Adipose tissue (tissue), 3 donors: ENCODE measurements around the gene RRAS. TPM values are rescaled to one million over a fixed set of nuclear protein-coding genes. Genes with fewer than 3 reads are reported as not detected.
A peak's percentile ranks its signal among the peaks of the same experiment; 100 is the strongest.

ENCODE experiments used
- H3K27ac ChIP-seq: one replicate; pipeline ENCODE4 v1.5.1; 2013; ENCODE audit warnings: low read depth, low read length
- WGBS, 3 donors: extraction: QIAGEN DNeasy Blood & Tissue Kit; methylation state at CpG; one replicate each; pipeline ENCODE4 v1.1.7; 2013; 5-methylcytosine and 5-hydroxymethylcytosine counted together
- polyA plus RNA-seq, 3 donors: library from polyadenylated mRNA; stranded (reverse); fragments of 200-250 nt; gene quantifications; one replicate each; pipeline ENCODE4 v1.2.3, GENCODE V29; 2013
- donor health status: healthy with polysubstance abuse.
- donor health status: Bipolar disorder and iron deficiency.
- donor health status: healthy.

Gene RRAS
- polyA plus RNA-seq, 3 donors, result 31.9 to 302 (median 198) TPM

DNA sequence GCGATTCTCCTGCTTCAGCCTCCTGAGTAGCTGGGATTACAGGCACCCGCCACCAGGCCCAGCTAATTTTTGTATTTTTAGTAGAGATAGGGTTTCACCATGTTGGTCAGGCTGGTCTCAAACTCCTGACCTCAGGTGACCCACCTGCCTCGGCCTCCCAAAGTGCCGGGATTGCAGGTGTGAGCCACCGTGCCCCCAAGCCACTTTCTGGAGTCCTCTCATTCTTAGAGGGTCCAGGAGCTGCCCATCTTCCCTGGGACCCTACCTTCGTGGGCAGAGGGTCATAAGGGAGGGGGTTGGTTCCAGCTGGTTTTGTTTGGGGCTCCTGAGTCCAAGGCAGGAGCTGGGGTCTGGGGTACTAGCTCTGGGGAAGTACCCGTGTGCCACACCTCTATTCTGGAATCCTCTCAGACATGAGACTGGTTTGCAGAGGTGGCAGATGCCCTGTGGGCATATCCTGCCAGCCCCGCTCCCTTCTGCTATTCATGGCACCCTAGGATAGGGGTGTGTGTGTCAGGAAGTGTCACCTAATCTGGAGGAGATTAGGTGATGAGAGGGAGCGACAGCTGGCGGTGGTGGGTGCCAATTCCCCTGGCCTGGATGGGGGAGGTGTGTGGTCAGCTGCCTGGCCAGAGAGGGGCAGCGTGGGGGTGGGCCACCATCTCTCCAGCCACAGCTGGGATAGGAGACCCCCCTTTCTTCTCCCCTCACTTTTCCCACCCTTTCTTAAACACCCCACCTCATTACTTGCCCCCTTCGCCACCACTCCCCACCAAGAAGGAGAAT is 39.2 kb upstream of the RRAS start:
- WGBS, 3 donors, result 49 to 66% (median 66%) methylated on average over 11 to 12 of the region's 12 CpGs
- H3K27ac ChIP-seq, result no peak overlapping the region

DNA sequence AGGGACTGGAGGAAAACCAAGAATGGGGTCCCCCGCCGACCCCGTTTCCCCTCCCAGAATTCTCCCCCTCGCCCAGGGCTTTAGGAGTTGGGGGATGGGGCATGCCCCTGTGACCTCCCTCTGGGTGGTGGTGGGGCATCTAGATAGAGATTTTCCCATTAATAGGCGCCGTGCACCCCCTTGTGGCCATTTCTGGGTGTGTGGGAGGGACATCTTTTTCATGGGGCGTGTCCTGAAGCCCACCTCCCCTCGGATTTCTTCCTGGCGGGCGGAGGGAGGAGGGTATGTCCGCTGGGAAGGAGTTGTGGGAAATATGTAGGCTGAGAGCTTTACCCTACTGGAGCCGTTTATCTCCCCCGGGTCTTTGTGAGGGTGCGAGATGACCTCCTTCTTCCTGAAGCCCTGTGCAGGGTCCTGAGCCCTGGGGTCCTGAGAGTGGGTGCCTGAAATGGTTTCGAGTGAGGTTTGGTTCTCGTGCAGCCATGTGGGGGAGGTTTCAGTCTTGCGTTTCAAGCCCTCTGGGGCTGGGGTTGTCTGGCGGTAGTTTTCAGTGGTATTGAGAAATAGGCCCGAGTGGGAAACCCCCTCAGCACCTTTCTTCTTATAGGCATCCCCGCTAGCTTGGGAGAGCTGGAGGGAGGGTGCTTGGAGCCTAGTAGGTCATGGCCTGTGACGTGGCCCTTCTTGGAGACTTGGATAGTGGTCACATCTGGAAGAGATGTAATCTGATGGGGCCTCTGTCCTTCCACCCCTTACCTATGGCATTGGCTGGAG is 38.1 kb upstream of the RRAS start:
- WGBS, 3 donors, result 2 to 4% (median 2%) methylated on average over 21 of the region's 21 CpGs
- H3K27ac ChIP-seq, result peak overlapping the region; percentile 36

DNA sequence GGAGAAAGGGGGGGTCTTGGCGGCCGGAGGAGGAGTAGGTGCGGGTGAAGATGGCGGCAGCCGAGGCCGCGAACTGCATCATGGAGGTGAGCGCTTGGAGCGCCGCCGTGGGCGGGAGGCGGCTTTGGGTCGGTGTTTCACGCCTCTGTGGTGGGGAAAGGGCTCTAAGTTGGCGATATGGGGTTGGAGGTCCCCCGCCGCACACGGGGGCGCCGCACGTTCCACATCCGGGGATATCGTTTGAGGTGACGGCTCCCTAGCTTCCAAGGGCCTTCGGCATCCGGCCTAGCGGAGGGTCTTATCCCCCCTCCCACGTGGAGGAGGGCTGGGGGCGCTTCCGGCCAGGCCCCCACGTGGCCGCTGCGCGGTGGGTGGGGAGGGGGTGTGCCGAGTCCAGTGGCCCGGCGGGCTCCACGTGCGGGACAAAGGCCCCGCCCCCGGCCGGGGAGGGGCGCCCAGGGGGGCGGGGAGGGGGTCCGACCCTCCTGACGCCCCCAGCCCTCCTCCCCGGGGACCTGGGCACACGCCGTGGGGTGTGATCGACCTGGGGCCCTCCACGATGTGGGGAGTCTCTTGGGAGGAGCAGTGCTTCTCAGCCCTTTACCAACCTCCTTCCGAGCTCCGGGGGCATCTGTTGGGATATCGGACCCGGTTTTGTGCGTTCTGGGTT is 37.4 kb upstream of the RRAS start, which contains the start of gene PRMT1:
TSS of gene PRMT1 (plus strand) at position 41 of the 670 bp plus-strand sequence. CDS start at position 51, 10 bp downstream.
- WGBS, 3 donors, result 0 to 1% (median 0%) methylated on average over 41 to 57 of the region's 57 CpGs
- peak within 1 kb of the TSS; percentile 77 for H3K27ac ChIP-seq

DNA sequence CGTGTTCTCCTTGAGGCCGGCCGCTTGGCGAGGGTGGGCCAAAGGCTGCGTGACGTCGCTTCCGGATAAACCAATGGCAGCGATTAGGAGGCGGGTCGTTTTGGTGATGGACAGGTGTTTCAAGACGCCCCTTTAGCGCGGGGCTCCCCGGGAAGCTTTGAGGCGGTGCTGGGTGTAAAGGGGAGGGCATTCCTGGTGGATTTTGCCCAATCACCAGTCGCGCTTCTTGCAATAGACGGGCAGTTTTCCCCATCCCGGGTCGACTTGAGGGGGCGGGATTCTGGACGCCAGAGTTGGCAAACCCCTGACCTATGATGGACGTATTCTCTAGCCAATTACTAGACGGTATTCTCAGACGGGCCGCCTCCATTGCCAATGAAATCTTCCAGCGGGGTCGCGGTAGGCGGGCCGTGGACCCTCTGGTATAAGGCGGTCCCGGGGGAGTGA is 36.9 kb upstream of the RRAS start:
- 0 to 1% (median 0%) methylated on average over 34 of the region's 34 CpGs for WGBS, 3 donors
- peak overlapping the region; percentile 77 for H3K27ac ChIP-seq

DNA sequence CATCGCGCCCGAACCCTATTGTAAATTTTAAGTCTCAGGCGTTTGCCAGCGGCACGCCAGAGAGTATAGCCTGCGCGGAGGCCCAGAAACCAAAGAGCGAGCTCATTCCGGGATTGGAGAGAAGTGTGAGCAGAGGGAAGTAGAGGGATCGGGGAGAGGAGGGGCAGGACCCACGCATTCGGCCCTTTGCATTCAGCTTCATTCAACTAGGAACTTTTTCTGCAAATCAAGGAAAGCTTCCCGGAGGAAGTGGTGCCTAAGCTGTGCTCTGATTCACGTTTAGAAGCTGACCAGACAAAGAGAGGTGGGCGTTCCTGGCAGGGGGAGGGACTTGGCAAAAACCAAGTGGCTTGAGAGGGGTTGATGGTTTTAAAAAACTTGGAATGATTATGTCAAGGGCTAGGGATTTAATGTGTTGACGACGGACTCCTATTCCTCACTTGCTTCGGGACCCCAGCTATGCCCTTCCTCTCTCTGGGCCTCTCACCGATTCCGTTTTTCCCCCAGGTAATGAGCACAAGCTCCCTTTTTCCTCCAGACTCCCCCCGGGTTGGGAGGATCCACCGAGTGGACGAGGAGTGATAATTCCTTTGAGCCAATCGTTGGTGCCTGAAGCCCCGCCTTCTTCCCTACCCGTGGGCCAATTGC is 36.3 kb upstream of the RRAS start:
- WGBS, 3 donors, result 2 to 3% (median 2%) methylated on average over 27 of the region's 27 CpGs
- peak overlapping the region; percentile 60 for H3K27ac ChIP-seq

DNA sequence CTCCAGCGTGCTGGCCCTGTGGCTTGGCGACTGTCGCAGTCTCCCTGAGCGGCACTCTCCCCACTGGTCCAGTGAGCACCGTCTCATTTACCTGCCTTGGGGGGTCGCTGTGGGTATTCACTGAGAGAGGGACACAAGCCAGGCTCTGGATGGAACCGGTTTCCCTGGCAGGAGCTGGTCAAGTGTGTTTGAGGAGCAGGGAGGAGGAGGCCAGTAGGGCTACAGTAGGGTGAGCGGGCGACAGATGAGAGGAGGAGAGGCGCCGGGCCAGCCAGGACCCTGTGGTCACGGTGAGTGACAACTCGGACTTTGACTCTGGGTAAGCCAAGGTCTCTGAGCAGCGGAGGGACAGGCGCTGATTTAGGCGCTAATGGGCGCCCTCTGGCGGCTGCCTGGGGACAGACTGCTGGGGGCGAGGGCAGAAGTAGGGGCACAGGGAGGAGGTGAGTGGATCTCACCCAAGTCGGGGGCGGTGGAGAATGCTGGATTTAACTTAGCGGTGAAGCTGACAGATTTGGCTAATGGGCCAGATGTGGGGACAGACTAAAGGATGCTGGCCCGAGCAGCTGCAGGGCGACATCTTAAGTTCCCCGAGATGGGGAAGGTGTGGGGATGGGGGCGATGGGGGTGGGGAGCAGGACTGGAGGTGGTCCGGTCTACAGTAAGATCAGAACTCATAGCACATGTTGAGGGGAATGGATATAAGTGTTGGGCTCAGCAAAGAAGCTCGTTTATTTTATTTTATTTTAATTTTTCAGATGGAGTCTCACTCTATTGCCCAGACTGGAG is 32.4 kb upstream of the RRAS start:
- WGBS, 3 donors, result 19 to 29% (median 29%) methylated on average over 27 to 28 of the region's 28 CpGs
- no peak overlapping the region for H3K27ac ChIP-seq

DNA sequence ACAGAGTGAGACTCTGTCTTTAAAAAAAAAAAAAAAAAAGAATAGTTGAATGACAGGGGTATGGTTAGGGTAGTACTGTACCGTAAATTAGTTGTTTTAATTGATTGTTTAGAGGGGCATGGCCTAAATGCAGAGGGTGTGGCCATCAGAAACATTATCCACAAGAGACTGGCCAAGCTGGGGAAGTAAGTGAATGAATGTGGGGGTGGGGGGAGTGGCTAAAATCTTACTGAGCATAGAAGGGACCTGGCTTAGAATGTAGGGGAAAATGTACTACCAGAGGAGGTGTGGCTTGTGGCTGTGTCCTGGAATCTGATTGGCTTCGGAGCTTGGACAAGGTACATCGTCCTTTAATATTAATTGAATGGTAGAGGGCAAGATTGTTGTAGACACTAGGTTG is 29.6 kb upstream of the RRAS start:
- WGBS, 3 donors, result 86 to 88% (median 86%) methylated on average over 3 of the region's 3 CpGs
- H3K27ac ChIP-seq, result no peak overlapping the region

DNA sequence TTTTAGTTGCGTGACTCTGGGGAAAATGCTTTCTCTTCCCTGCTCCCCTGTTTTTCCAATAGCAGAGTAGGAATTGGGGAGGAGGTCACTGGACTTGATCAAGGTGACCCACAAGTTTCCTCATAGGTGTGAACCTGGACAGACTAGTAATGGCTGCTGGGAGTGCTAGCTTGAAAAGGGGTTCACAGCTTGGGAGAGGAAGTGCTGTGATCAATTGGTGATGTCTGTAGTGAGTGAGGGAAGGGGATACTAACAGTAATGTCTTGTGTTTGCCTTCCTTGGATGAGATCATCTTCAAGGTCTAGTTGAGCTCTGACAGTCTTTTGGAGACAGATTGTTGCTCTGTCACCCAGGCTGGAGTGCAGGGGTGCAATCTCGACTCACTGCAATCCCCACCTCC is 27.5 kb upstream of the RRAS start:
- no peak overlapping the region for H3K27ac ChIP-seq
- 87 to 100% (median 89%) methylated on average over 2 of the region's 2 CpGs for WGBS, 3 donors

DNA sequence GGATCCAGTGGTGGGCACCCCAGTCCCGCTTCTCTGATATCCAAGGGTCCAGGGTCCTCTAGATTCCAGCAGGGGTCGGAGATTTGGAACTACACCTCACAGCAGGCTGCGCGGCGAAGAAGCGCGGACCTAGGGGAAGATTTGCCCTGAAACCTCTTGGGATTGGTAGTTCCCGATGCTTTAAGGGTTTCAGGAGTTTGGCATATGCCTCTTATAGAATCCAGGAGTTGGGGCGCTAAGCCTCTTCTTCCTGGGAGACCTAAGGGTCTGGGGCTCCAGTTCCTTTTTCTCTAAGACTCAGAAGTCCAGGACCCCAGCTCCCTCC is 26.1 kb upstream of the RRAS start:
- H3K27ac ChIP-seq, result no peak overlapping the region
- WGBS, 3 donors, result 0 to 1% (median 0%) methylated on average over 9 of the region's 9 CpGs

DNA sequence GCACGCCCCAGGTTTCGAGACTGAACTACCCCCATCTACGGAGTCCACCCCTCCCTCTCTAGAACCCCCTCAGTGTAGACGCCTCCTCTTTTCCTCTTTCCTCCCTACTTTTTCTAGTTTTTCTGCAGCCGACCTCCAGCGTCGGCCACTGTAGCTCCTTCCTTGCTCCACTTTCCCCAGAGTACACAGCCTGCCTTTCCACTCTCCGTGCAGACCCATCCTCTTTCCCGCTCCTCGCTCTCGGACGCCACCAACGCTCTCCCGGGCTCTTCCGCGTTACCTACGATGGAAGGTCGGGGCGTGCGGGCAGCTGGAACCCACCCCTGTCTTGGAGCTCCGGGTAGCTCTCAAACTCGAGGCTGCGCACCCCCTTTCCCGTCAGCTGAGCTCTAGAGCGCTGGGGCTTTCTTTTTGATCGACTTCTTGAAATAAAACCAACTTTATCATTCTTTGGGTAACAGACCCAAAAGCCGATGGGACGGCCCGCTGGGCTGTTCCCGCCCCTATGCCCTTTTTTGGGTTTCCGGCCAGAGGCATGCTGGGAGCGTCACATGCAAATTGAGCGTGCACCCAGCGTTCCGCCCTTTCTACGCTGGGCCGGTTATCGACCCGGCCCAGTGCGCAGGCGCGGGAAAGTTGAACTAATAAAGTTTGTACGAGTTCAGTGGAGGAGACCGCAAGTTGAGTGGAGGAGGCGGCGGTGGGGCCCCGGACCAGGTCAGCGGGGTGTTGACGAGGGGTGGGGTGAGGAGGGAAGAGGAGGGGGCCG is 25.6 kb upstream of the RRAS start, which contains the start of the genes BCL2L12 and IRF3:
TSS of gene BCL2L12 (plus strand) at position 583 of the 769 bp plus-strand sequence. CDS start 760 bp downstream, outside the sequence.
TSS of gene IRF3 (minus strand) at position 507 of the 769 bp plus-strand sequence. CDS start 1,019 bp downstream, outside the sequence.
- H3K27ac ChIP-seq, result no peak within 1 kb of the TSS
- WGBS, 3 donors, result 0 to 1% (median 1%) methylated on average over 50 of the region's 50 CpGs

DNA sequence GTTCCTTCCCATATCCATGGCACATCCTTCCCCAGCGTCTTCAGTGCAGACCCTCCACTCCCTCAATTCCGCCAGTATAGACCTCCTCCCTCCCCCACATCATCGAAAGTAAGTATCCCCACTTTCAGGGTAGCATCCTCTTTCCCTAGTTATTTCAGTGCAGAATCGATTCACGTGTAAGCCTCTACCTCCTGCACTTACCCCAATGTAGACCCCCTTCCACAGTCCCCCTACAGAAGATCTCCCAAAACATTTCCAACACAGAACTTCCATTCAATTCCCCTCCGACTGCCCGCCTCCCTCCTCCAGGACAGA is 25.1 kb upstream of the RRAS start:
- H3K27ac ChIP-seq, result no peak overlapping the region
- 0 to 1% (median 0%) methylated on average over 7 of the region's 7 CpGs for WGBS, 3 donors

DNA sequence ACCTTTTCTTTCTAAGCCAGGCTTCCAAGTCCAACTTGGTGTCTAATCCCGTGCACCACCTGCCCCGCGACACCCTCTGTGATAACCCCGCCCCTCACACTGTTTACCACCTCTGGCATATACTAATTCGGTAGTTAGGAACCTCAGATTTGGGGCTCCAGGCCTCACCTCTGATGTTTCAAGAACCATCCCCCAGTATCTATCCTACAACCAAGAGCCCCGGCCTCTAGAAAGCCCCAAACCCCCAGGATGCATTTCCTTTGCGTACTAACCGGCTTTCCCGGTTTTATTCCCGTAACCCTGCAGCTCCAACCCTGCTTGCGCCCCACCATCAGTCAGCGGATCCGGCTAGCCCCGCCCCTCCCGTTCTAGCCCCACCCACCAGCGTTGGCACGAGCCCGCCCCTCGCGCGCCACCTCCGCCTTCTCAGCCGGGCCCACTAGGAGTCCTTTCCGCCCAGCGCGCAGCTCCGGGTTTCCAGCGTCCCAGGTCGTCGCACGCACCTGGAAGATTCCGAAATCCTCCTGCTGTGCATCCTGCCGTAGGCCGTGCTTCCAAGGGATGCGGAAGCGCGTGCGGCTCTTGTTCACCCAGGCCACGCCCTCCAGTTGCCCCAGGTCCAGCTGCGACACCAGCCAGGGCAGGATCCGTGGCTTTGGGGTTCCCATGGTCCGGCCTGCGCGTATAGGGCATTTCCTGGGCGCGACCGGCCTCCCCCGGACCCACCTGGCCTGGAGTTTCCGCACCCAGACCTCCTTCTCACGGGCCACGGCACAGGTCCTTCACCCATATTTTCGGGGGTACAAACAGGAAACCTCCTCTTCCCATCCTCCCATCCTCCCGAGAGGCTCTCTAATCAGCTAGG is 24.5 kb upstream of the RRAS start:
- 1% methylated on average over 48 to 53 of the region's 53 CpGs for WGBS, 3 donors

DNA sequence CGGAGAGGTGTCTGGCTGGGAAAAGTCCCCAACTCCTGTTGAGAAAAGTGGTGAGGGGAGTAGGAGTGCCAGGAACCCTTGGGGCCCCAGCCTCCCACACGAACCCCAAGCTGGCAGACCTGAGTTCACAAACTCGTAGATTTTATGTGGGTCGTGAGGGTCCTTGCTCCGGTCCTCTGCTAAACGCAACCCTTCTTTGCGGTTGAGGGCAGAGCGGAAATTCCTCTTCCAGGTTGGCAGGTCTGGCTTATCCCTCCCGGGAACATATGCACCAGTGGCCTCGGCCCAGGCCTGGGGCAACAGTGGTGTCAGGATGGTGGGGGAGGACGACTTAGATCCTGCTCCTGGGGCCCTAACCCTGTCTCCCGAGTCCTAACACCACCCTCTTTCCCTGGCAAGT is 23.3 kb upstream of the RRAS start:
- no peak overlapping the region for H3K27ac ChIP-seq
- 88 to 91% (median 89%) methylated on average over 12 of the region's 12 CpGs for WGBS, 3 donors

More for the DNA sequence above, 24.5 kb upstream of the RRAS start:
- no peak overlapping the region for H3K27ac ChIP-seq

DNA sequence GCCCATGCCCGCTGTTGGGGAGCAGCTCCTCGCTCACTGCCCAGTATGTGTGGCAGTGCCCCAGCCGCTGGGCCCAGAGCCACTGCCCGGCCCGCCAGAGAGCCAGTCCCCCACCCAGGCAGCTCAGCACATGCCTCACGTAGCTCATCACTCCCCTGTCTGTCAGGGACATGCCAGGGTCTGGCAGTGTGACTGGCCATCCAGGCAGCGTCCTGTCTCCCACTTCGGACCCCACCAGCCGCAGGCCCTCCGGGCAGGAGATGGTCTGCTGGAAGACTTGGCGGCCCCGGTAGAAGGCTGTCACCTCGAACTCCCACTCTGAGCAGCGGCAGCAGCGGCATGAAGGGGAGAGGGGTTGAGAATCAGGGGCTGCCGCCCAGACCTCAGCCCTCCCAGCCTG is 22.1 kb upstream of the RRAS start:
- 89 to 93% (median 92%) methylated on average over 15 to 16 of the region's 16 CpGs for WGBS, 3 donors
- H3K27ac ChIP-seq, result no peak overlapping the region

DNA sequence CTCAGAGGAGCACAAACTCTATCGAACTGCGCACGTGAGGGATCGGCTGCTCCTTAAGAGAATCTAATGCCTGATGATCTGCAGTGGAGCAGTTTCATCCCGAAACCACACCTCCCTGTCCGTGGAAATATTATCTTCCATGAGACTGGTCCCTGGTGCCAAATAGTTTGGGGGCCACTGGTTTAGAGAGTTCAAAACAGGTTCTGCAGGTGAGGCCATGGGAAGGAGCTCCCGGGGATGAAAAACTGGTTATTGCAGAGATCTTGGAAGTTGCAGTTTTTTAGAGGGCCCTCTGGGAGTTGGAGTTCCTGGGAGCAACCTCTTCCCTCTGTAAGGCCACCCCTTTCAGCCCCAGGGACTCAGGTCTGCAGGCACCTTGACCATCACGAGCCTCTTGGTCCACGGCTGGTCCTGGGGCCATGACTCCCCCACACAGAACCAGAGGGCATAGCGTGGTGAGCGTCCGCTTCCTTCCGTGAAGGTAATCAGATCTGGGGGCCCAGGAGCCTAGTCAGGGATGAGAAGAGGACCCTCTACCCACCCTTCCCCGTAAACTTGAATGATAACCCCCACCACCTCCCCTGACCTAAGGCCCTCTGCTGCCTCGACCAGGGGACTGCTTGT is 20.5 kb upstream of the RRAS start:
- H3K27ac ChIP-seq, result no peak overlapping the region
- 88 to 90% (median 88%) methylated on average over 15 of the region's 15 CpGs for WGBS, 3 donors
